Stimulated activated CD4-positive, alpha-beta T cell treated with anti-CD3 and anti-CD28 coated beads, Interleukin-12 subunit alpha, Interleukin-12 subunit beta, amount 100 ng/mL, for 24 hours (primary cell): Measurements from ENCODE around the gene DOK7.
A peak's percentile ranks its signal among the peaks of the same experiment; 100 is the strongest.
"Not testable (repeated sequence)": the region's sequence is repeated elsewhere in the genome, so short reads cannot be mapped to it uniquely, and the experiment has no call there.

Source experiments
- DNase-seq, 2 experiments: peaks; one replicate each; pipeline ENCODE4 v3.0.0-alpha.2; 2020; ENCODE audit warnings: low read depth in 2 of 2

Gene DOK7

DNA sequence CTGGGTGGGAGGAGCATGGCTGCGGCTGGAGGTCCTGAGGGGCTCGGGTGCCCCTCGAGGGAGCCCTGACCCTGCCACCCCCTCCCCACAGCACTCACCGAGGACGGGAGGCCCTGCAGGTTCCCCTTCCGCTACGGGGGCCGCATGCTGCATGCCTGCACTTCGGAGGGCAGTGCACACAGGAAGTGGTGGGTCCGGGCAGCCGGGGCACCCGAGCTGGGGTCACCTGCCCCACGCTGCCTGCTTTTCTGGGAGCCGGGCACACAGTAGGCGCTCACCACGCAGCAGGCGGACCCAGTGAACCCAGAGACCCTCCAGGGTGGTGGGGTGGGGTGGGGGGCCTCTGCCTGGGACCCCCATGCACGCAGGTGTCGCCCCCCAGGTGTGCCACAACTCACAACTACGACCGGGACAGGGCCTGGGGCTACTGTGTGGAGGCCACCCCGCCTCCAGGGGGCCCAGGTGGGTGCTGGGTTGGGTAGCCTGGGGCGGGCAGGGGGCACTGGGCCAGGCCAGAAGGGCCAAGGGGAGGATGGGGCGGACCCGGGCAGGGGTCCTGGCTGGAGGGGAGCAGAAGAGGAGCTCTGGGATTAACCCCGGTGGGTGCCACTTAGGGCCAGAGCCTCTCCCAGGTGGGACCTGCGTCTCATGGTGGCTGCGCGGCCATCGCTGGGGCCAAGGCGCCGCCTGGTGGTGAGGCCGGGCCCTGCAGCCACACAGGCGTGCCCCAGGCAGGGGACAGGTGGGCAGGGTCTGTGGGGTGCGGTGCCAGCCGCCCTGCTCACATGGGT, 20.0 kb upstream of the DOK7 start:
- DNase-seq, result peak; percentile 35 to 56

GRCh38 chr4:3443750-3444309, 19.3 kb upstream of the DOK7 start:
- DNase-seq, result no peak

GRCh38 chr4:3444351-3445110, 18.6 kb upstream of the DOK7 start:
- DNase-seq, result no peak

GRCh38 chr4:3445111-3445820, 17.8 kb upstream of the DOK7 start:
- DNase-seq, result no peak

DNA sequence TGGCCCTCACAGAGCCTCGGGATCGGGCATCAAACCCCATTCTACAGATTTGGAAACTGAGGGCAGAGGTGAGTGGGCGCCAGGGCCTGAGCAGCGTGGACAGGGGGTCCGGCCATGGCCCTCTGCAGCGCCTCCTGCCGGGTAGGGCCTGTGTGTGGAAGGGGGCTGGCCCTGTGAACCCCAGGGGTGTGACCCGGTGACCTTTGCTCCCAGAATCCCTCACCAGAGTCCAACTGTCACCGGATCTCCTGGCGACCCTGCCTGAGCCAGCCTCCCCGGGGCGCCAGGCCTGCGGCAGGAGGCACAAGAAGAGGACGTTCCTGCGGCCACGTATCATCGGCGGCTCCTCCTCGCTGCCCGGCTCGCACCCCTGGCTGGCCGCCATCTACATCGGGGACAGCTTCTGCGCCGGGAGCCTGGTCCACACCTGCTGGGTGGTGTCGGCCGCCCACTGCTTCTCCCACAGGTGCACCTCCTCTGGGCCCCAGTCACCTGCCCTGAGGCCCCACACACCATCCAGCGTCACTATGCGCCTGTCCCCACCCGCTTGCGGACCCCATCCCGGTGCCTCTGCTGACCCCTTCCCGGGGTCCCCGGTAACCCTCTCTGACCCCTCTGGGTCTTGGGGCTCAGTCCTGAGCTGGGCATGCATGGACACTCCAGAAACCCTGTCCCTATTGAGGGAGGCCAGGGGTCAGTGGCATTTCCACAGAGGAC, 17.1 kb upstream of the DOK7 start:
- DNase-seq, result no peak

DNA sequence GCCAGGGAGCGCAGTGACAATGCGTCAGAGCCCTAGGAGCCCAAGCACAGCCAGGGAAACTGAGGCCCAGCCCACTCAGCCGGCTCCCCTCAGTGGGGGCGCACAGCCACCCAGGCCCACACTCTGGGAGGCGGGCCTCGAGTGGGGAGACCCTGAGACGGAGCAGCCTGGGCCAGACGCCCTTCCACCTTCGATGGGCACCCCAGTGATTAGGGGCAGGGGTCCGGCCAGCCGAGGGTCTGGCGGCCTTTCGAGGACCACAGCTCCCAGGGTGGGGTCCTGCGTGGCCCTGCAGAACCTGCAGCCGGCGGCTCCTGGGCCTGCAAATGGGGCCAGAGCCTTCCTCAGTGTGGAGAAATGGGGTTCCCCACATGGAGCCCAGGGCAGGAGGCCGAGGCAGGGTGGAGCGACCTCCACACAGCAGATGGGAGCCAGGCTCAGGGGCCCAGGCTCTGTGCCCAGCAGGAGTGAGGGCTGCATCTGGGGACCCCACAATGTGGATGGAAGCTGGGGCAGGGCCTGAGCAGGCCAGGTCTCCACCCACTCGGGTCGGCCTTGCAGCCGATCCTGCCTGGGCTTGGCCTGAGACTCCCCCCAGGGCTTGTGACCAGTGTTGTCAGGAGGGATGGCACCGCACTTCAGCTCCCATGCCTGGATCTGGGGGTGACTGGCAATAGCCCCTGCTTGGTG, 16.3 kb upstream of the DOK7 start:
- DNase-seq, result no peak

DNA sequence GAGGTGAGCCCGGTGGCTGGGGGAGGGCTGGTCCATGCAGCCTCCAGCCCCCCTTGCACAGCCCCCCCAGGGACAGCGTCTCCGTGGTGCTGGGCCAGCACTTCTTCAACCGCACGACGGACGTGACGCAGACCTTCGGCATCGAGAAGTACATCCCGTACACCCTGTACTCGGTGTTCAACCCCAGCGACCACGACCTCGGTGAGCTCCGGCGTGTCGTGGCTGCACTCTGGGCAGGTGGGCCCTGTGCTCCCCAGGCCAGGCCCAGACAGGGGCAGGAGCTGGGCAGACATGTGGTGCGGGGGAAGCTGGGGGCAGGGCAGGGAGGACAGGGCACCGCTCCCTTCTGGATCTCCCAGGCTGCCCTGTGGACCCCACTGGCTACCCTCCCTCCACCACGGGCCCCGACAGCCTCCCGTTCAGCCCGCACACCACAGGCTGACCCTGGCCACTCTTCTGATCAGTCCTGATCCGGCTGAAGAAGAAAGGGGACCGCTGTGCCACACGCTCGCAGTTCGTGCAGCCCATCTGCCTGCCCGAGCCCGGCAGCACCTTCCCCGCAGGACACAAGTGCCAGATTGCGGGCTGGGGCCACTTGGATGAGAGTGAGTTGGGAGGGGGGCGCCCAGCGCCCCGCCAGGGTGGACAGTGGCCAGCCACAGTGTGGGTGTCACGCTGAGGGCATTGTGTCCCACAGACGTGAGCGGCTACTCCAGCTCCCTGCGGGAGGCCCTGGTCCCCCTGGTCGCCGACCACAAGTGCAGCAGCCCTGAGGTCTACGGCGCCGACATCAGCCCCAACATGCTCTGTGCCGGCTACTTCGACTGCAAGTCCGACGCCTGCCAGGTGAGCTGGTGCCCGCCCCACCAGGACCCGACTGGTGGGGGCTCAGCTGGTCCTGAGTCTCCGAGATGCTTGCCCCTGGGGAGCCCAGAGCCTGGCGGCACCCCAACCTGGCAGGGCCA, 15.4 kb upstream of the DOK7 start:
- DNase-seq, result no peak

- no peak for DNase-seq
Observed at GRCh38 chr4:3449047-3449573, 14.0 kb upstream of the DOK7 start.

GRCh38 chr4:3449574-3450534, 13.3 kb upstream of the DOK7 start:
- no peak for DNase-seq

DNA sequence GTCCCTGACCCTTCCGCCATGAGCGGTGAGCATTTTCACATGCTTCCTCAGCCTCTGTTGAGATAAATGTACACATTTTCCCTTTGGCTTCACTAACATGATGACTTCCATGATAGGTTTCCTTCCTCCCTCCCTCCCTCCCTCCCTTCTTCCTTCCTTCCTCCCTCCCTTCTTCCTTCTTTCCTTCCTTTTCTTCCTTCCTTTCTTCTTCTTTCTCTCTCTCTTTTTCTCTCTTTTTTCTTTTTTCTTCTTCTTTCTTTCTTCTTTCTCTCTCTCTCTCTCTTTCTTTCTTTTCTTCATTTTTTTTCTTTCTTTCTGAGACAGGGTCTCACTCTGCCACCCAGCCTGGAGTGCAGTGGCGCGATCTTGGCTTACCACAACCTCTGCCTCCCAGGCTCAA, 12.5 kb upstream of the DOK7 start:
- no peak for DNase-seq

- DNase-seq, result no peak
Observed at GRCh38 chr4:3451956-3452355, 11.2 kb upstream of the DOK7 start.

DNA sequence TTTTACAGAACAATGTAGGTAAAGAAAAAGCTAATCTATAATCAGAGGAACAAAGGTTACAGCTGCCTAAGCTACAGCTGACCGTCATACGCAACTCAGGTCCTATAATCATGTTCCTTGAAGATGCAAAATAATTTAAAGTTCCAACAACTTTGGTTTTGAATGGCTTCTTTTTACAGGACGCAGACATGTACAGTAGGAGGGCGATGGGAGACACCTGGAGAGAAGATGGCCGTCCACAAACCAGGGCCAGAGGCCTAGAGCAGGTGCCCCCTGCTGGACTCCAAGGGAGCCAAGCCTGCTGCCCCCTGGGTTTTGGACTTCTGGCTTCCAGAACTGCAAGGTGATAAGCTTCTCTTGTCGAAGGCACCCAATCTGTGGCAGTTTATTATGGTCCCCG, 10.7 kb upstream of the DOK7 start:
- DNase-seq, result no peak

GRCh38 chr4:3455596-3455995, 7.5 kb upstream of the DOK7 start:
- not testable (repeated sequence) for DNase-seq

- DNase-seq, result no peak
Observed at GRCh38 chr4:3458371-3458770, 4.7 kb upstream of the DOK7 start.

GRCh38 chr4:3459156-3459555, 4.0 kb upstream of the DOK7 start:
- DNase-seq, result not testable (repeated sequence)

DNA sequence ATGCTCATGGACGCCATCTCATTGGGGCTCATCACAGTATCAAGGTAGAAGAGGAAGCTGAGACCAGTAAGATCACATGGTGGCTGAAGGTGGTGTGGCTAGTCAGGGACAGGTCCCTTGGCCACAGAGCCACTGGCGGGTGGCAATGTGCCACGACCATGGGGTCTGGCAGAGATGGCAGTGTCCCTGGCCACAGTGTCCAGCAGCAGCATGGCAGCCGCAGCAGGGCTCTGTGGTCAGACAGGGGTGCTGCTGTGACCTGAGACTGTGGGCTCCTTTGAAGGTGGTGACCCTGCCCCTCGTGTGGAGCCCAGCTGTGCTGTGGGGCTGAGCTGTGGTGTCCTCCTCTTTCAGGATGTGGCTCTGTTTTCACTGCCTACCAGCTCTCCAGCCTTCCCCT, 2.2 kb upstream of the DOK7 start:
- no peak for DNase-seq

DNA sequence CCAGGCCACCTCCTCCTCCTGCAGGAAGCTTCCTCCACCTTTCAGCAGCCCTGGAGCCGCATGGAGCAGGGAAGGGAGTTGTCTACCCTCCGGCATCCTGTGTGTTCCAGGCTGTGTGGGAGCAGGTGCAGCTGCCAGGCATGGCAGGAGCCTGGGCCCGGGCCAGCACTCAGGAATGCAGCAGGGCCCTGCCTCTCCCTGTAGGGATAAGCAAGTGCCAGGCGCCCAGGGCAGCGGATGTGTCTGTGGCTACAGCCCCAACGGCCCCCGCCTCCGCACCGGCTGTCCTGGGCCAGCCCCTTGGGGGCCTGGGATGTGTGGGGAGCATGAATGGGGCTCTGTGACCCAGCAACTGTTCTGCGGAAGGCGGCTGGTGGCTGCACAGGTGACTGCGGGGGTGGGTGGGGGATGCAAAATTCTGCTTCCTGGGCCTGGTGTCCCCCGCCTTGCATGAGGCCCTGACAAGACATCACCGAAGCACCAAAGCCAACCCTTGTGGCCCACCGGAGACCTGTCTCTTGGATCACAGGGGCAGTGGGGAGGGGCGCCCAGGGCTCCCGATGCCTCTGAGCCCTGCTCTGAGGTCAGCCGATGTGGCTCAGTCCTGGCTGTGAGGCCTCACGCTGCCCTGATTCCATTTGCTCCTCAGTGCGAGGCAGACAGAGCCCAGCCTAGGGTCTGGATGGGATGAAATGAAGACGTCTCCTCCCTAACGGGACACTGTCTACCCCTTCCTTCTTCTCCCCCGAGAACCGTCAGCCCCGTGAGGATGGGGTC, 1.4 kb upstream of the DOK7 start:
- DNase-seq, result no peak
